Stimulated activated naive CD8-positive, alpha-beta T cell treated with anti-CD3 and anti-CD28 coated beads, Interleukin-15, Interleukin-2, amounts not matched to agents 100 U/mL and 50 U/mL, for 24 hours (primary cell): ENCODE measurements around the gene ACAD9.
A peak's percentile ranks its signal among the peaks of the same experiment; 100 is the strongest.
"Not testable (repeated sequence)": the region's sequence is repeated elsewhere in the genome, so short reads cannot be mapped to it uniquely, and the experiment has no call there.

Source experiments
- ATAC-seq: fragments of 150-1000 bp; cut with Tn5 transposase; one replicate; pipeline ENCODE4 v1.10.0; 2021
- DNase-seq: peaks from one replicate; pipeline ENCODE4 v3.0.0; 2021

Gene ACAD9

GRCh38 chr3:128861491-128861890 is 17.9 kb upstream of the ACAD9 start:
- ATAC-seq, result no peak
- DNase-seq, result no peak

GRCh38 chr3:128863560-128863959 is 15.9 kb upstream of the ACAD9 start:
- no peak for ATAC-seq
- peak; percentile 39 for DNase-seq

GRCh38 chr3:128864351-128864811 is 15.0 kb upstream of the ACAD9 start:
- no peak for ATAC-seq
- no peak for DNase-seq

- DNase-seq, ATAC-seq: not testable (repeated sequence)
Observed at GRCh38 chr3:128864849-128865804, 14.3 kb upstream of the ACAD9 start.

- ATAC-seq (no peak), DNase-seq (no peak)
Observed at GRCh38 chr3:128867200-128868125, 12.0 kb upstream of the ACAD9 start.

GRCh38 chr3:128870347-128870746 is 9.1 kb upstream of the ACAD9 start:
- ATAC-seq (no peak), DNase-seq (no peak)

GRCh38 chr3:128872282-128872681 is 7.1 kb upstream of the ACAD9 start:
- DNase-seq (no peak), ATAC-seq (no peak)

- ATAC-seq, result no peak
Observed at GRCh38 chr3:128872744-128873143, 6.7 kb upstream of the ACAD9 start.

GRCh38 chr3:128873244-128874022 is 6.0 kb upstream of the ACAD9 start:
- no peak for DNase-seq
- ATAC-seq, result no peak

More at GRCh38 chr3:128872744-128873143, 6.7 kb upstream of the ACAD9 start:
- no peak for DNase-seq

- DNase-seq, result no peak
- ATAC-seq, result no peak
Observed at GRCh38 chr3:128874481-128875180, 4.8 kb upstream of the ACAD9 start.

- peak; percentile 72 for DNase-seq
- ATAC-seq, result peak; percentile 64
Observed at GRCh38 chr3:128875556-128876120, 3.8 kb upstream of the ACAD9 start.

- ATAC-seq (no peak), DNase-seq (no peak)
Observed at GRCh38 chr3:128878011-128878457, 1.4 kb upstream of the ACAD9 start.

- ATAC-seq (peak; percentile 32), DNase-seq (peak; percentile 20)
Observed at GRCh38 chr3:128878556-128879124, 780 bp upstream of the ACAD9 start.

- ATAC-seq (no peak), DNase-seq (no peak)
Observed at GRCh38 chr3:128879991-128880390, 571 bp downstream of the ACAD9 start.

GRCh38 chr3:128880455-128880854 is 1.0 kb downstream of the ACAD9 start:
- DNase-seq, ATAC-seq: not testable (repeated sequence)

GRCh38 chr3:128881576-128881975 is 2.2 kb downstream of the ACAD9 start:
- DNase-seq, result no peak
- no peak for ATAC-seq

GRCh38 chr3:128882719-128883118 is 3.3 kb downstream of the ACAD9 start:
- no peak for DNase-seq

GRCh38 chr3:128884992-128885391 is 5.6 kb downstream of the ACAD9 start:
- no peak for ATAC-seq
- DNase-seq, result no peak

More at GRCh38 chr3:128882719-128883118, 3.3 kb downstream of the ACAD9 start:
- no peak for ATAC-seq

GRCh38 chr3:128889139-128889894 is 9.9 kb downstream of the ACAD9 start:
- DNase-seq, result no peak
- ATAC-seq, result peak; percentile 28
